Endodermal cell (in vitro differentiated cells): ENCODE data around the gene SECISBP2. TPM values are rescaled to one million over a fixed set of nuclear protein-coding genes. Genes with fewer than 3 reads are reported as not detected.

Source experiments
- DNase-seq: peaks from one replicate; pipeline ENCODE4 v3.0.0-alpha.2; 2017
- H3K27ac ChIP-seq: 2 replicates; pipeline ENCODE4 v1.5.1; 2013; ENCODE audit warnings: mild to moderate bottlenecking, low read depth, low read length, moderate library complexity
- H3K27me3 ChIP-seq: 2 replicates; pipeline ENCODE4 v1.6.1; 2013; ENCODE audit warnings: mild to moderate bottlenecking, low read length, moderate library complexity; ENCODE audit not compliant: insufficient read depth, control insufficient read depth, poor library complexity, severe bottlenecking
- H3K36me3 ChIP-seq: 2 replicates; pipeline ENCODE4 v1.7.0; 2013; ENCODE audit warnings: mild to moderate bottlenecking, low read length, moderate library complexity; ENCODE audit not compliant: control insufficient read depth, insufficient read depth
- H3K4me1 ChIP-seq: one replicate; pipeline ENCODE4 v1.7.0; 2013; ENCODE audit warnings: low read length; ENCODE audit not compliant: control insufficient read depth, insufficient read depth
- H3K4me3 ChIP-seq: 2 replicates; pipeline ENCODE4 v1.5.1; 2013; ENCODE audit warnings: mild to moderate bottlenecking, low read length, moderate library complexity
- H3K9ac ChIP-seq: 2 replicates; pipeline ENCODE4 v1.6.1; 2013; ENCODE audit warnings: mild to moderate bottlenecking, low read length, moderate library complexity; ENCODE audit not compliant: poor library complexity, severe bottlenecking; ENCODE audit errors: extremely low read depth
- H3K9me3 ChIP-seq: 2 replicates; pipeline ENCODE4 v1.6.1; 2013; ENCODE audit warnings: mild to moderate bottlenecking, low read length, moderate library complexity; ENCODE audit not compliant: control insufficient read depth
- H3K27ac Mint-ChIP-seq: 2 replicates; pipeline ENCODE4 v1.8.0; 2020; ENCODE audit warnings: mixed read lengths
- H3K27me3 Mint-ChIP-seq: 2 replicates; pipeline ENCODE4 v1.8.0; 2021; ENCODE audit warnings: mild to moderate bottlenecking, mixed read lengths; ENCODE audit not compliant: insufficient read depth
- H3K36me3 Mint-ChIP-seq: 2 replicates; pipeline ENCODE4 v1.8.0; 2020; ENCODE audit warnings: low read depth, mixed read lengths
- H3K4me1 Mint-ChIP-seq: 2 replicates; pipeline ENCODE4 v1.8.0; 2020; ENCODE audit warnings: mixed read lengths
- H3K4me3 Mint-ChIP-seq: 2 replicates; pipeline ENCODE4 v1.8.0; 2020; ENCODE audit warnings: mild to moderate bottlenecking, moderate library complexity, mixed read lengths
- H3K9me3 Mint-ChIP-seq: 2 replicates; pipeline ENCODE4 v1.8.0; 2020; ENCODE audit warnings: mild to moderate bottlenecking, mixed read lengths
- WGBS, 2 experiments: methylation state at CpG; one replicate each; pipeline versions ENCODE4 v1.1.5 to v1.1.7; 2013; ENCODE audit warnings: missing lambda C conversion rate in 2 of 2, mixed read lengths in 1 of 2; ENCODE audit not compliant: insufficient coverage in 1 of 2, insufficient read length in 1 of 2; 5-methylcytosine and 5-hydroxymethylcytosine counted together
- total RNA-seq, 2 donors: library from RNA; stranded (reverse); fragmentation: NEBNext Ultra II Directional in 1 of 2; extraction: Animal tissue kit (Norgen Biotek cat#: 25700) in 1 of 2; gene quantifications; 2 replicates in 1 of 2; 3 replicates in 1 of 2; pipeline ENCODE4 v1.2.1, GENCODE V29; 2021
- TF ChIP-seq, protein P1 (sequence below): fragments of 200-600 bp; sonication (generic); conservative IDR thresholded peaks from 2 replicates; pipeline ENCODE4 v1.5.0; 2021; ENCODE audit warnings: antibody characterized with exemption, mild to moderate bottlenecking

The SECISBP2 gene
- total RNA-seq, 2 donors from 2014 or later, result 55.7 to 56.0 TPM

DNA sequence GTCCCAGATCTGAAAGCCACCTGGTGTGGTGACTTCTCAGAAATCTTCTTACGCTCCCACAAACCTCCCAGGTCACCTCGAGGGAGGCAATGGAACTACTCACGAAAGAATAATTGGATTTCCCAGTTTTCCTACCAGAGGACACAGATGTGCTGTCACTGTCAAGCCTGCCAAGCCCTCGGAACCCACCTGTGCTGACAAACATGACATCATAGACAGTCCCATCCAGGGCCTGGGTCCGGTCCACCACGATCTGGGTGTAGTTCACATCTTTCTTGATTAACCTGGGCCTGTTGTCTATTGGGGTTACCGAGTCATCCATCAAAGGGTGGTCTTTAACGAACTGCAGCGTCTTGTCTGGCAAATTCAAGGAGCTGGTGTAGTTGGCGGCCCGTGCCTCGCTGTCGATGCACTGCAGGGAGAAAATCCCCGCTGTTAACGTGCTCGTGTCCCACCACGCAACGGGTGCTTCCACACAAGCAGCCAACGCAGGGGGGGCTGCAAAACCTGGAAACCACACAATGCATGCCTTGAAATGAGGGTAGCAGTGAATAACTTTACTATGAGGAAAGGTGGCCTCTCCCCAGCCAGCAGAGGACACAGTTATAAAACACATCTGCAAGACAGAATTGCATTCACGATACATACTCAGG, 69.0 kb downstream of the SECISBP2 start:
- 91 to 96% methylated on average over 16 to 20 of the region's 20 CpGs for WGBS, 2 experiments
- TF ChIP-seq, protein P1, sequence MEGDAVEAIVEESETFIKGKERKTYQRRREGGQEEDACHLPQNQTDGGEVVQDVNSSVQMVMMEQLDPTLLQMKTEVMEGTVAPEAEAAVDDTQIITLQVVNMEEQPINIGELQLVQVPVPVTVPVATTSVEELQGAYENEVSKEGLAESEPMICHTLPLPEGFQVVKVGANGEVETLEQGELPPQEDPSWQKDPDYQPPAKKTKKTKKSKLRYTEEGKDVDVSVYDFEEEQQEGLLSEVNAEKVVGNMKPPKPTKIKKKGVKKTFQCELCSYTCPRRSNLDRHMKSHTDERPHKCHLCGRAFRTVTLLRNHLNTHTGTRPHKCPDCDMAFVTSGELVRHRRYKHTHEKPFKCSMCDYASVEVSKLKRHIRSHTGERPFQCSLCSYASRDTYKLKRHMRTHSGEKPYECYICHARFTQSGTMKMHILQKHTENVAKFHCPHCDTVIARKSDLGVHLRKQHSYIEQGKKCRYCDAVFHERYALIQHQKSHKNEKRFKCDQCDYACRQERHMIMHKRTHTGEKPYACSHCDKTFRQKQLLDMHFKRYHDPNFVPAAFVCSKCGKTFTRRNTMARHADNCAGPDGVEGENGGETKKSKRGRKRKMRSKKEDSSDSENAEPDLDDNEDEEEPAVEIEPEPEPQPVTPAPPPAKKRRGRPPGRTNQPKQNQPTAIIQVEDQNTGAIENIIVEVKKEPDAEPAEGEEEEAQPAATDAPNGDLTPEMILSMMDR, result no peak
- H3K27me3 ChIP-seq, result no peaks in the 10 kb centered on the region
- H3K9ac ChIP-seq, result no peak overlapping the region
- peaks cover 11% of the 10 kb centered on the region for H3K4me1 Mint-ChIP-seq
- no peaks in the 10 kb centered on the region for H3K9me3 ChIP-seq
- H3K4me3 ChIP-seq, result no peak overlapping the region
- peaks cover 42% of the 10 kb centered on the region for H3K36me3 Mint-ChIP-seq
- no peak overlapping the region for H3K4me3 Mint-ChIP-seq
- no peaks in the 10 kb centered on the region for H3K27me3 Mint-ChIP-seq
- H3K27ac Mint-ChIP-seq, result no peak overlapping the region
- H3K36me3 ChIP-seq, result peaks cover 10% of the 10 kb centered on the region
- H3K4me1 ChIP-seq, result peaks cover 11% of the 10 kb centered on the region
- H3K9me3 Mint-ChIP-seq, result no peaks in the 10 kb centered on the region
- H3K27ac ChIP-seq, result no peak overlapping the region
- DNase-seq, result no peak

DNA sequence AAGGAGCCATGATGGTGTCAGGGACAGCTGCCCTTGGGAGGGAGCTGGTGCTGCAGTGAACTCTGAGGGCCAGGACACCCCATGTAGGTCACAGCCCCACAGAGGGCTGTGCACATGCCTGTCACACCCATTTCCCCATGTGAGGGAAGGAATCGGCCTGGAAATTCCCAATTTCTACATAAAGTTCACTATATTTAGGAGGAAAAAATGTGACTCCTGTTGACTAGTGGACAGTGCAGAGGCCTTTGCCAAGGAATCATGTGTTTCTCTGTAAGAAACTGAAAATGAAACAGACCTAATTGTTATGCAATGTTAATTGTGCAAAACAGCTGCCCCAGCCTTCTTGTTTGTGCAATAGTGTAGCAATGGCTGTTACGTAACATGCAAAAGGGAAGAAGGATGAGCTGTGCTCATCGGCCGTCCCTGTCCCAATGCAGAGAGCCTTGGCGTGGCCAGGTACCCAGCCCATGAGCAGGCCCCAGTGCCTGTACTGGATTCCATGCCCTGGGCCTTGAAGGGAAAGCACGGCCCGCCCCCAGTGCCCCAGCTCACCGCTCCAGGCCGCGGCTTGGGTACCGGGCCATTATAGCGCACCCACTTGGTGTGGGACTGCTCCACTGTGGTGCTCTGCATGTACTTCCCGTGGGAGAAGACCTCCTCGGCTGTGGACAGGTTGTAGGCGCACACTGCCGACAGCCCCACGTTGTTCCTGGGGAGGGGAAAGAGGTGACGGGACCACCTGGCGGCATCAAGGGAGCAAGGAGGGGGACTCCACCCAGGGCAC, 70.0 kb downstream of the SECISBP2 start:
- Histone ChIP-seq H3K9ac (no peak overlapping the region), H3K4me1 (peaks cover 11% of the 10 kb centered on the region), H3K9me3 (no peaks in the 10 kb centered on the region), H3K27ac (no peak overlapping the region), H3K36me3 (peaks cover 10% of the 10 kb centered on the region), H3K27me3 (no peaks in the 10 kb centered on the region), H3K4me3 (no peak overlapping the region)
- WGBS, 2 experiments, result 97 to 100% methylated on average over 9 to 19 of the region's 19 CpGs
- H3K4me3 Mint-ChIP-seq, result no peak overlapping the region
- TF ChIP-seq, protein P1, result no peak
- DNase-seq, result no peak
- H3K4me1 Mint-ChIP-seq, result peaks cover 11% of the 10 kb centered on the region
- no peaks in the 10 kb centered on the region for H3K9me3 Mint-ChIP-seq
- H3K27ac Mint-ChIP-seq, result no peak overlapping the region
- no peaks in the 10 kb centered on the region for H3K27me3 Mint-ChIP-seq
- H3K36me3 Mint-ChIP-seq, result peaks cover 47% of the 10 kb centered on the region

DNA sequence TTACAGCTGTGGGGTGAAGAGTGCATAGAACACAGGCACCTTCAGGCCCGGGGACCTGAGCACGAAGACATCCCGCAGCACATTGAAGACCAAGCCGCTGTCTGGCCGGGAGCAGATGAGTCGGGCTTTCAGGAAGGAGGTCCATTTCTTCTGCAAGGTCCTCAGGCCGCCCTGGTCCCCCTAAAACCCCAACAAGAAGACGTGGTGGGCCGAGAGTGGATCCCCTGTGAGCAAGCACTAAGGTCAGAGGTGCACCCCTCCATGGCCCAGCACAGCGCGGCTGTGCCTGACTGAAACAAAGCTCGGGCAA, 70.5 kb downstream of the SECISBP2 start:
- TF ChIP-seq, protein P1, result no peak
- peaks cover 10% of the 10 kb centered on the region for H3K36me3 ChIP-seq
- no peak overlapping the region for H3K9ac ChIP-seq
- H3K9me3 Mint-ChIP-seq, result no peaks in the 10 kb centered on the region
- DNase-seq, result no peak
- WGBS, 2 experiments, result 96% methylated on average over 12 of the region's 12 CpGs
- peaks cover 11% of the 10 kb centered on the region for H3K4me1 Mint-ChIP-seq
- H3K36me3 Mint-ChIP-seq, result peaks cover 44% of the 10 kb centered on the region
- H3K27me3 Mint-ChIP-seq, result no peaks in the 10 kb centered on the region
- no peak overlapping the region for H3K27ac ChIP-seq
- H3K27me3 ChIP-seq, result no peaks in the 10 kb centered on the region
- peaks cover 11% of the 10 kb centered on the region for H3K4me1 ChIP-seq
- no peak overlapping the region for H3K4me3 Mint-ChIP-seq
- H3K27ac Mint-ChIP-seq, result no peak overlapping the region
- H3K9me3 ChIP-seq, result no peaks in the 10 kb centered on the region
- H3K4me3 ChIP-seq, result no peak overlapping the region
